Activated T-cell treated with anti-CD3 and anti-CD28 coated beads for 1 hour (primary cell): ENCODE data around the gene IGSF10.

ENCODE experiments used
- DNase-seq: peaks from one replicate; pipeline ENCODE4 v3.0.0-alpha.2; 2020; ENCODE audit warnings: low read depth

IGSF10 gene

GRCh38 chr3:151423091-151423490, 37.8 kb downstream of the IGSF10 start:
- no peak for DNase-seq

GRCh38 chr3:151421938-151422337, 38.9 kb downstream of the IGSF10 start:
- no peak for DNase-seq

GRCh38 chr3:151419806-151420205, 41.1 kb downstream of the IGSF10 start:
- no peak for DNase-seq

- no peak for DNase-seq
Observed at GRCh38 chr3:151415289-151415688, 45.6 kb downstream of the IGSF10 start.

- DNase-seq: no peak
Observed at GRCh38 chr3:151412989-151413388, 47.9 kb downstream of the IGSF10 start.
